ENCODE results near the gene MAGI2.

The MAGI2 gene

GRCh38 chr7:79217976-79218626, 235.4 kb downstream of the MAGI2 start:
- in situ Hi-C loops (cut with HindIII; ENCODE audit: low pct_ligation_motif_present, low sequenced_read_pairs): no loop called here
- no peak for TF ChIP-seq CTCF (IDR thresholded peaks at IDR 0.05; ENCODE audit: low read depth, low read length, missing control alignments)
- Histone ChIP-seq H3K27ac (no peak overlapping the region), H3K27me3 (replicated peaks) (no peaks in the 10 kb centered on the region), H3K36me3 (replicated peaks) (no peaks in the 10 kb centered on the region), H3K4me3 (ENCODE audit: low read depth, low read length) (no peak overlapping the region)
- no peak for DNase-seq

GRCh38 chr7:79217468-79217867, 236.0 kb downstream of the MAGI2 start:
- Histone ChIP-seq H3K27ac (no peak overlapping the region), H3K4me3 (ENCODE audit: low read depth, low read length) (no peak overlapping the region), H3K36me3 (replicated peaks) (no peaks in the 10 kb centered on the region), H3K27me3 (replicated peaks) (no peaks in the 10 kb centered on the region)
- in situ Hi-C loops (cut with HindIII; ENCODE audit: low pct_ligation_motif_present, low sequenced_read_pairs): no loop called here
- no peak for TF ChIP-seq CTCF (IDR thresholded peaks at IDR 0.05; ENCODE audit: low read depth, low read length, missing control alignments)
- no peak for DNase-seq

GRCh38 chr7:79216236-79216635, 237.2 kb downstream of the MAGI2 start:
- H3K36me3 ChIP-seq (replicated peaks): no peaks in the 10 kb centered on the region
- no peaks in the 10 kb centered on the region for H3K27me3 ChIP-seq (replicated peaks)
- no peak for TF ChIP-seq CTCF (IDR thresholded peaks at IDR 0.05; ENCODE audit: low read depth, low read length, missing control alignments)
- H3K4me3 ChIP-seq (ENCODE audit: low read depth, low read length): no peak overlapping the region
- H3K27ac ChIP-seq: no peak overlapping the region
- in situ Hi-C loops (cut with HindIII; ENCODE audit: low pct_ligation_motif_present, low sequenced_read_pairs): no loop called here
- DNase-seq: no peak

- Histone ChIP-seq H3K4me3 (ENCODE audit: low read depth, low read length) (no peak overlapping the region), H3K27ac (no peak overlapping the region), H3K27me3 (replicated peaks) (no peaks in the 10 kb centered on the region), H3K36me3 (replicated peaks) (no peaks in the 10 kb centered on the region)
- in situ Hi-C loops (cut with HindIII; ENCODE audit: low pct_ligation_motif_present, low sequenced_read_pairs): no loop called here
- DNase-seq: no peak
- TF ChIP-seq CTCF (IDR thresholded peaks at IDR 0.05; ENCODE audit: low read depth, low read length, missing control alignments): no peak
Measured at GRCh38 chr7:79212334-79212733, 241.1 kb downstream of the MAGI2 start.

- in situ Hi-C loops (cut with HindIII; ENCODE audit: low pct_ligation_motif_present, low sequenced_read_pairs): no loop called here
- H3K4me3 ChIP-seq (ENCODE audit: low read depth, low read length): no peak overlapping the region
- no peak for TF ChIP-seq CTCF (IDR thresholded peaks at IDR 0.05; ENCODE audit: low read depth, low read length, missing control alignments)
- no peak for DNase-seq
- H3K27me3 ChIP-seq (replicated peaks): no peaks in the 10 kb centered on the region
- no peaks in the 10 kb centered on the region for H3K36me3 ChIP-seq (replicated peaks)
- no peak overlapping the region for H3K27ac ChIP-seq
Measured at GRCh38 chr7:79211724-79212123, 241.7 kb downstream of the MAGI2 start.

- no peak overlapping the region for H3K27ac ChIP-seq
- DNase-seq: no peak
- no peak overlapping the region for H3K4me3 ChIP-seq (ENCODE audit: low read depth, low read length)
- no peak for TF ChIP-seq CTCF (IDR thresholded peaks at IDR 0.05; ENCODE audit: low read depth, low read length, missing control alignments)
- in situ Hi-C loops (cut with HindIII; ENCODE audit: low pct_ligation_motif_present, low sequenced_read_pairs): no loop called here
- no peaks in the 10 kb centered on the region for H3K27me3 ChIP-seq (replicated peaks)
- H3K36me3 ChIP-seq (replicated peaks): no peaks in the 10 kb centered on the region
Measured at GRCh38 chr7:79199961-79200360, 253.5 kb downstream of the MAGI2 start.
